HEK293 (cell line): ENCODE results near the gene CNP.

Source experiments
- BCL11A ChIP-seq: fragments of 450-650 bp; formaldehyde crosslinking; IDR thresholded peaks from 2 replicates; pipeline ENCODE4 v1.5.1; 2016; ENCODE audit warnings: low read depth, missing biosample characterization, missing genetic modification characterization
- GFI1B ChIP-seq: fragments of 450-650 bp; formaldehyde crosslinking; IDR thresholded peaks from 2 replicates; pipeline ENCODE4 v1.5.1; 2016; ENCODE audit warnings: missing biosample characterization, missing genetic modification characterization
- GLI2 ChIP-seq: fragments of 450-650 bp; formaldehyde crosslinking; IDR thresholded peaks from 2 replicates; pipeline ENCODE4; 2017; ENCODE audit warnings: missing biosample characterization, missing genetic modification characterization, low read depth, borderline replicate concordance
- GLIS2 ChIP-seq: fragments of 450-650 bp; formaldehyde crosslinking; IDR thresholded peaks from 2 replicates; pipeline ENCODE4 v1.5.1; 2016; ENCODE audit warnings: missing biosample characterization, missing genetic modification characterization
- KLF1 ChIP-seq: fragments of 450-650 bp; formaldehyde crosslinking; IDR thresholded peaks from 2 replicates; pipeline ENCODE4 v1.5.1; 2016; ENCODE audit warnings: missing biosample characterization, missing genetic modification characterization
- KLF8 ChIP-seq: fragments of 450-650 bp; formaldehyde crosslinking; IDR thresholded peaks from 2 replicates; pipeline ENCODE4 v1.5.1; 2016; ENCODE audit warnings: missing biosample characterization, missing genetic modification characterization
- PRDM10 ChIP-seq: fragments of 450-650 bp; formaldehyde crosslinking; IDR thresholded peaks from 2 replicates; pipeline ENCODE4 v1.5.1; 2016; ENCODE audit warnings: missing biosample characterization, missing genetic modification characterization
- PRDM6 ChIP-seq: fragments of 450-650 bp; formaldehyde crosslinking; IDR thresholded peaks from 2 replicates; pipeline ENCODE4 v1.5.1; 2017; ENCODE audit warnings: missing biosample characterization, missing genetic modification characterization
- SP7 ChIP-seq: fragments of 450-650 bp; formaldehyde crosslinking; IDR thresholded peaks from 2 replicates; pipeline ENCODE4 v1.5.1; 2016; ENCODE audit warnings: missing biosample characterization, missing genetic modification characterization
- TSHZ1 ChIP-seq: fragments of 450-650 bp; formaldehyde crosslinking; IDR thresholded peaks from 2 replicates; pipeline ENCODE4 v1.5.1; 2016; ENCODE audit warnings: missing biosample characterization, missing genetic modification characterization, borderline replicate concordance
- ZBTB8A ChIP-seq: fragments of 450-650 bp; formaldehyde crosslinking; IDR thresholded peaks from 2 replicates; pipeline ENCODE4 v1.5.1; 2016; ENCODE audit warnings: missing biosample characterization, missing genetic modification characterization
- ZNF112 ChIP-seq: fragments of 450-650 bp; formaldehyde crosslinking; IDR thresholded peaks from 2 replicates; pipeline ENCODE4 v1.5.0; 2017; ENCODE audit warnings: missing biosample characterization, missing genetic modification characterization
- ZNF132 ChIP-seq: fragments of 450-650 bp; formaldehyde crosslinking; IDR thresholded peaks from 2 replicates; pipeline ENCODE4 v1.5.1; 2017; ENCODE audit warnings: missing biosample characterization, missing genetic modification characterization, borderline replicate concordance
- ZNF140 ChIP-seq: fragments of 450-650 bp; formaldehyde crosslinking; IDR thresholded peaks from 2 replicates; pipeline ENCODE4 v1.5.1; 2016; ENCODE audit warnings: missing biosample characterization, missing genetic modification characterization
- ZNF146 ChIP-seq: fragments of 450-650 bp; formaldehyde crosslinking; IDR thresholded peaks from 2 replicates; pipeline ENCODE4 v1.5.1; 2016; ENCODE audit warnings: missing biosample characterization, missing genetic modification characterization
- ZNF155 ChIP-seq: fragments of 450-650 bp; formaldehyde crosslinking; IDR thresholded peaks from 2 replicates; pipeline ENCODE4 v1.5.1; 2016; ENCODE audit warnings: missing biosample characterization, missing genetic modification characterization
- ZNF16 ChIP-seq: fragments of 450-650 bp; formaldehyde crosslinking; IDR thresholded peaks from 2 replicates; pipeline ENCODE4 v1.5.1; 2016; ENCODE audit warnings: low read depth, missing biosample characterization, missing genetic modification characterization
- ZNF184 ChIP-seq: fragments of 450-650 bp; IDR thresholded peaks from 2 replicates; pipeline ENCODE4 v1.5.1; 2018; ENCODE audit warnings: missing biosample characterization, mild to moderate bottlenecking, missing genetic modification characterization
- ZNF202 ChIP-seq: fragments of 450-650 bp; formaldehyde crosslinking; IDR thresholded peaks from 2 replicates; pipeline ENCODE4 v1.5.1; 2016; ENCODE audit warnings: missing biosample characterization, missing genetic modification characterization, borderline replicate concordance
- ZNF391 ChIP-seq: fragments of 450-650 bp; formaldehyde crosslinking; IDR thresholded peaks from 2 replicates; pipeline ENCODE4 v1.5.1; 2016; ENCODE audit warnings: low read depth, missing biosample characterization, missing genetic modification characterization, borderline replicate concordance
- ZNF416 ChIP-seq: fragments of 450-650 bp; formaldehyde crosslinking; IDR thresholded peaks from 2 replicates; pipeline ENCODE4 v1.5.1; 2016; ENCODE audit warnings: missing biosample characterization, missing genetic modification characterization
- ZNF426 ChIP-seq: fragments of 450-650 bp; formaldehyde crosslinking; IDR thresholded peaks from 2 replicates; pipeline ENCODE4 v1.5.1; 2017; ENCODE audit warnings: missing biosample characterization, missing genetic modification characterization, mild to moderate bottlenecking, inconsistent platforms, moderate library complexity
- ZNF501 ChIP-seq: fragments of 450-650 bp; formaldehyde crosslinking; IDR thresholded peaks from 2 replicates; pipeline ENCODE4 v1.5.1; 2016; ENCODE audit warnings: missing biosample characterization, missing genetic modification characterization
- ZNF521 ChIP-seq: fragments of 450-650 bp; formaldehyde crosslinking; IDR thresholded peaks from 2 replicates; pipeline ENCODE4 v1.5.1; 2017; ENCODE audit warnings: missing biosample characterization, mild to moderate bottlenecking, missing genetic modification characterization
- ZNF558 ChIP-seq: fragments of 450-650 bp; formaldehyde crosslinking; IDR thresholded peaks from 2 replicates; pipeline ENCODE4 v1.5.1; 2016; ENCODE audit warnings: missing biosample characterization, missing genetic modification characterization
- ZNF645 ChIP-seq: fragments of 450-650 bp; formaldehyde crosslinking; IDR thresholded peaks from 2 replicates; pipeline ENCODE4; 2016; ENCODE audit warnings: missing biosample characterization, missing genetic modification characterization
- ZNF660 ChIP-seq: fragments of 450-650 bp; IDR thresholded peaks from 2 replicates; pipeline ENCODE4 v1.5.1; 2018; ENCODE audit warnings: missing biosample characterization, mild to moderate bottlenecking, missing genetic modification characterization
- ZNF670 ChIP-seq: fragments of 450-650 bp; formaldehyde crosslinking; IDR thresholded peaks from 2 replicates; pipeline ENCODE4 v1.5.1; 2016; ENCODE audit warnings: missing biosample characterization, missing genetic modification characterization, low read depth
- ZNF768 ChIP-seq: fragments of 450-650 bp; formaldehyde crosslinking; IDR thresholded peaks from 2 replicates; pipeline ENCODE4 v1.5.1; 2018; ENCODE audit warnings: missing biosample characterization, mild to moderate bottlenecking, missing genetic modification characterization
- ZNF776 ChIP-seq: fragments of 450-650 bp; formaldehyde crosslinking; IDR thresholded peaks from 2 replicates; pipeline ENCODE4 v1.5.0; 2017; ENCODE audit warnings: missing biosample characterization, missing genetic modification characterization, borderline replicate concordance

CNP gene

GRCh38 chr17:42016941-42017865 is 50.6 kb downstream of the CNP start, which contains the start of gene DNAJC7 (continued):
- TF ChIP-seq ZNF132 (tag by site-specific recombination) (no peak), ZBTB8A (tag by site-specific recombination) (peak; percentile 51), PRDM6 (no peak), GLI2 (tag by site-specific recombination) (no peak), ZNF768 (no peak), ZNF155 (tag by site-specific recombination) (no peak), ZNF184 (tag by site-specific recombination) (no peak; the same call in 1 of the 2 replicates), ZNF140 (tag by site-specific recombination) (no peak), ZNF660 (tag by site-specific recombination) (peak; percentile 63), TSHZ1 (tag by site-specific recombination) (no peak), GFI1B (tag by site-specific recombination) (no peak), PRDM10 (tag by site-specific recombination) (peak; percentile 80), ZNF645 (tag by site-specific recombination) (no peak), ZNF416 (tag by site-specific recombination) (no peak), ZNF16 (tag by site-specific recombination) (no peak), ZNF202 (tag by site-specific recombination) (no peak), ZNF426 (tag by site-specific recombination) (no peak), ZNF112 (tag by site-specific recombination) (no peak), KLF8 (tag by site-specific recombination) (peak; percentile 94), ZNF670 (tag by site-specific recombination) (no peak), SP7 (peak; percentile 80), ZNF146 (tag by site-specific recombination) (no peak), KLF1 (tag by site-specific recombination) (peak; percentile 68), GLIS2 (tag by site-specific recombination) (peak; percentile 100), ZNF776 (tag by site-specific recombination) (no peak), BCL11A (tag by site-specific recombination) (no peak), ZNF521 (tag by site-specific recombination) (no peak), ZNF391 (peak; percentile 65; the same call in 1 of the 2 replicates), ZNF558 (tag by site-specific recombination) (no peak), ZNF501 (tag by site-specific recombination) (peak; percentile 79)
